Activated T-helper 1 cell treated with anti-CD3 and anti-CD28 coated beads, Interleukin-12 subunit alpha, Interleukin-12 subunit beta, Interleukin-2, Interleukin-4 antibody, amounts not matched to agents 30 ng/mL and 10 ng/mL and 1 ng/mL, durations not matched to agents 14 hours and 24 hours and 36 hours (primary cell): ENCODE results near the gene PHLDB1. TPM values are rescaled to one million over a fixed set of nuclear protein-coding genes. Genes with fewer than 3 reads are reported as not detected.

Source experiments
- DNase-seq: peaks from one replicate; pipeline ENCODE4 v3.0.0; 2021; ENCODE audit warnings: low spot score
- H3K27ac Mint-ChIP-seq: one replicate; pipeline ENCODE4 v1.8.0; 2021; ENCODE audit warnings: mild to moderate bottlenecking, mixed read lengths
- H3K27me3 Mint-ChIP-seq: one replicate; pipeline ENCODE4 v1.8.0; 2022; ENCODE audit warnings: mild to moderate bottlenecking, moderate library complexity, mixed read lengths; ENCODE audit not compliant: insufficient read depth
- H3K36me3 Mint-ChIP-seq: one replicate; pipeline ENCODE4 v1.8.0; 2021; ENCODE audit warnings: low read depth, mixed read lengths
- H3K4me1 Mint-ChIP-seq: one replicate; pipeline ENCODE4 v1.8.0; 2021; ENCODE audit warnings: low read depth, mixed read lengths
- H3K4me3 Mint-ChIP-seq: one replicate; pipeline ENCODE4 v1.8.0; 2021; ENCODE audit warnings: mild to moderate bottlenecking, moderate library complexity, mixed read lengths
- H3K9me3 Mint-ChIP-seq: one replicate; pipeline ENCODE4 v1.8.0; 2021; ENCODE audit warnings: mixed read lengths
- intact Hi-C: fragments of 100-400 bp; cut with micrococcal nuclease; formaldehyde crosslinking; loops from one replicate; pipeline ENCODE4 v1.15.1; 2024
- total RNA-seq: library from RNA; stranded (reverse); gene quantifications from 2 replicates; pipeline ENCODE4 v1.2.3, GENCODE V29; 2022

Gene PHLDB1
- total RNA-seq, 1 donor from 2014 or later = 1.4 TPM

- no peaks in the 10 kb centered on the region for H3K9me3 Mint-ChIP-seq
- no peaks in the 10 kb centered on the region for H3K36me3 Mint-ChIP-seq
- peaks cover 17% of the 10 kb centered on the region for H3K27me3 Mint-ChIP-seq
- H3K4me3 Mint-ChIP-seq = no peak overlapping the region
- H3K27ac Mint-ChIP-seq = no peak overlapping the region
- no peak for DNase-seq
- H3K4me1 Mint-ChIP-seq = peaks cover 11% of the 10 kb centered on the region
- intact Hi-C loops = no loop called here
Measured at GRCh38 chr11:118619444-118620197, 12.2 kb downstream of the PHLDB1 start.

GRCh38 chr11:118620529-118621070 lies 13.2 kb downstream of the PHLDB1 start:
- H3K36me3 Mint-ChIP-seq = no peaks in the 10 kb centered on the region
- DNase-seq = no peak
- peak overlapping the region; percentile 65 for H3K4me3 Mint-ChIP-seq
- intact Hi-C loops = no loop called here
- no peaks in the 10 kb centered on the region for H3K9me3 Mint-ChIP-seq
- peaks cover 11% of the 10 kb centered on the region for H3K4me1 Mint-ChIP-seq
- H3K27ac Mint-ChIP-seq = no peak overlapping the region
- H3K27me3 Mint-ChIP-seq = peaks cover 17% of the 10 kb centered on the region

GRCh38 chr11:118621071-118621783 lies 13.8 kb downstream of the PHLDB1 start:
- H3K4me1 Mint-ChIP-seq = peaks cover 11% of the 10 kb centered on the region
- intact Hi-C loops = no loop called here
- H3K27ac Mint-ChIP-seq = no peak overlapping the region

GRCh38 chr11:118621784-118622375 lies 14.5 kb downstream of the PHLDB1 start:
- Mint-ChIP-seq H3K4me1 (peaks cover 11% of the 10 kb centered on the region), H3K27me3 (peaks cover 17% of the 10 kb centered on the region), H3K4me3 (peak overlapping the region; percentile 48), H3K27ac (no peak overlapping the region), H3K9me3 (no peaks in the 10 kb centered on the region), H3K36me3 (no peaks in the 10 kb centered on the region)
- intact Hi-C loops = no loop called here
- no peak for DNase-seq

More at GRCh38 chr11:118621071-118621783, 13.8 kb downstream of the PHLDB1 start:
- Mint-ChIP-seq H3K27me3 (peaks cover 17% of the 10 kb centered on the region), H3K9me3 (no peaks in the 10 kb centered on the region), H3K36me3 (no peaks in the 10 kb centered on the region), H3K4me3 (peak overlapping the region; percentile 65)
- DNase-seq = no peak

GRCh38 chr11:118622376-118623268 lies 15.2 kb downstream of the PHLDB1 start:
- intact Hi-C loops = no loop called here
- Mint-ChIP-seq H3K9me3 (no peaks in the 10 kb centered on the region), H3K36me3 (no peaks in the 10 kb centered on the region), H3K4me3 (no peak overlapping the region), H3K4me1 (peaks cover 11% of the 10 kb centered on the region), H3K27me3 (peaks cover 19% of the 10 kb centered on the region), H3K27ac (no peak overlapping the region)
- DNase-seq = no peak

GRCh38 chr11:118623269-118623655 lies 15.8 kb downstream of the PHLDB1 start:
- Mint-ChIP-seq H3K4me1 (peaks cover 11% of the 10 kb centered on the region), H3K4me3 (no peak overlapping the region), H3K9me3 (no peaks in the 10 kb centered on the region), H3K27ac (no peak overlapping the region), H3K27me3 (peaks cover 19% of the 10 kb centered on the region), H3K36me3 (no peaks in the 10 kb centered on the region)
- intact Hi-C loops = no loop called here
- no peak for DNase-seq

DNA sequence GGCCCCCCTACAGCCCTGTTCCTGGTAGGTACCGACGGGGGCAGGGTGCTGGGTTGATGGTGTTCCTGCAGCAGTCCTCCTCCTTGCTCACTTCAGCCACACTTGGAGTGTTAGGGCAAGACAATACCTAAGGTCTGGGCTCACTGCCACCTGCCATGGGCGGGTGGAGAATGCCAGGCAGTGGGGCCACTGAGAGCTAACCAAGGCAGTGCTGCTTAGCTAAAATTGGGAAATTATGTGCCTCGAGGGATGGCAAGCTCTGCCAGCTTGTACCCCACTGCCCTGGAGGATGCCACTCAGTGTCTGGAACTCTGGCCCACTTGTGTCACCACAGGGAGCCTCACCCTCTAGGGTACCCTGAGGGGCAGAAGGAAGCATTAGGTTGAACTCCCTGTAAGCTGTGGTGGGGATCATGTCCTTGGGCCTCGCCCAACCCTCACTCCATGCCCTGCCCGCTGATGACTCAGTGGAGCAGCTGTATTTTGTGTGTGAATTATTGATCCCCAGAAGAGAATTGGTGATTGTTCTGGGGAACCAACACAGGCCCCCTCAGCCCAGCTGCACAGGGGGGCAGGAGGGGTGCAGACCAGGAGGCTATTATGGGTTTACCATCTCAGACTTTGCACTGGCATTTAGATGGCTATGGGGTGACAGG lies 17.7 kb downstream of the PHLDB1 start:
- H3K27me3 Mint-ChIP-seq = peaks cover 14% of the 10 kb centered on the region
- no peak overlapping the region for H3K27ac Mint-ChIP-seq
- H3K9me3 Mint-ChIP-seq = no peaks in the 10 kb centered on the region
- DNase-seq = no peak
- H3K4me3 Mint-ChIP-seq = no peak overlapping the region
- no peaks in the 10 kb centered on the region for H3K36me3 Mint-ChIP-seq
- intact Hi-C loops = no loop called here
- peaks cover 4% of the 10 kb centered on the region for H3K4me1 Mint-ChIP-seq

- peaks cover 1% of the 10 kb centered on the region for H3K4me1 Mint-ChIP-seq
- intact Hi-C loops = no loop called here
Measured at GRCh38 chr11:118625976-118626375, 18.6 kb downstream of the PHLDB1 start.

DNA sequence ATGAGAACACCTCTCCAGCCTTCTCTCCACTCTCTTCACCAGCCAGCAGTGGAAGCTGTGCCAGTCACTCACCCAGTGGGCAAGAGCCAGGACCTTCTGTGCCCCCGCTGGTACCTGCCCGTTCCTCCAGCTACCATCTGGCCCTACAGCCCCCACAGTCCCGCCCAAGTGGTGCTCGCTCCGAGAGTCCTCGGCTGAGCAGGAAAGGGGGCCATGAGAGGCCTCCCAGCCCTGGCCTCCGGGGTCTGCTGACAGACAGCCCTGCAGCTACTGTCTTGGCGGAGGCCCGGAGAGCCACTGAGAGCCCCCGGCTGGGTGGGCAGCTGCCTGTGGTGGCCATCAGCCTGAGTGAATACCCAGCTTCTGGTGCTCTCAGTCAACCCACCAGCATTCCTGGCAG lies 20.2 kb downstream of the PHLDB1 start:
- no peak for DNase-seq
- H3K36me3 Mint-ChIP-seq = no peaks in the 10 kb centered on the region
- no peak overlapping the region for H3K4me3 Mint-ChIP-seq
- no peak overlapping the region for H3K27ac Mint-ChIP-seq
- H3K9me3 Mint-ChIP-seq = no peaks in the 10 kb centered on the region
- H3K4me1 Mint-ChIP-seq = no peaks in the 10 kb centered on the region
- peaks cover 2% of the 10 kb centered on the region for H3K27me3 Mint-ChIP-seq
- intact Hi-C loops = no loop called here

More at GRCh38 chr11:118625976-118626375, 18.6 kb downstream of the PHLDB1 start:
- Mint-ChIP-seq H3K9me3 (no peaks in the 10 kb centered on the region), H3K27ac (no peak overlapping the region), H3K36me3 (no peaks in the 10 kb centered on the region), H3K27me3 (peaks cover 8% of the 10 kb centered on the region), H3K4me3 (no peak overlapping the region)
- no peak for DNase-seq

- Mint-ChIP-seq H3K27me3 (peaks cover 2% of the 10 kb centered on the region), H3K36me3 (no peaks in the 10 kb centered on the region), H3K4me1 (no peaks in the 10 kb centered on the region), H3K4me3 (no peak overlapping the region), H3K9me3 (no peaks in the 10 kb centered on the region), H3K27ac (no peak overlapping the region)
- no peak for DNase-seq
- intact Hi-C loops = no loop called here
Measured at GRCh38 chr11:118628031-118628430, 20.6 kb downstream of the PHLDB1 start.

DNA sequence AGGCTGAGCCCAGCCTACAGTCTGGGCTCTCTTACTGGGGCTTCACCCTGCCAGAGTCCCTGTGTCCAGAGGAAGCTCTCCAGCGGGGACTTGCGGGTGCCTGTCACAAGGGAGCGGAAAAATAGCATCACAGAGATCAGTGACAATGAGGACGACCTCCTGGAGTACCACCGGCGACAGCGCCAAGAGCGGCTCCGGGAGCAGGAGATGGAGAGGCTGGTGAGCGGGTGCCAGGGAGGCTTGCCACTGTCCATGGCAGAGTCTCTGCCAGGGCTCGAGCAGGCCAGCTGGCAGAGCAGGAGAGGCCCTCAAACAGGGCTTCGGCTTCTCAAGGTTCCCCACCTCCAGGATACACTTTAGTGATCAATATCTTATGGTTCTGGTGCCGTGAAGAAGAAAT lies 21.0 kb downstream of the PHLDB1 start:
- Mint-ChIP-seq H3K36me3 (no peaks in the 10 kb centered on the region), H3K27ac (no peak overlapping the region), H3K27me3 (peaks cover 2% of the 10 kb centered on the region), H3K4me1 (no peaks in the 10 kb centered on the region), H3K4me3 (no peak overlapping the region), H3K9me3 (no peaks in the 10 kb centered on the region)
- no peak for DNase-seq
- intact Hi-C loops = no loop called here
